ENCODE measurements around the gene CCL13.

CCL13 gene

GRCh38 chr17:34384822-34385605 lies 28.7 kb downstream of the CCL13 start:
- no peak overlapping the region for H3K4me3 ChIP-seq (ENCODE audit: low read length)
- TF ChIP-seq ZNF274 (IDR thresholded peaks at IDR 0.05; ENCODE audit: low read depth, low read length): no peak

DNA sequence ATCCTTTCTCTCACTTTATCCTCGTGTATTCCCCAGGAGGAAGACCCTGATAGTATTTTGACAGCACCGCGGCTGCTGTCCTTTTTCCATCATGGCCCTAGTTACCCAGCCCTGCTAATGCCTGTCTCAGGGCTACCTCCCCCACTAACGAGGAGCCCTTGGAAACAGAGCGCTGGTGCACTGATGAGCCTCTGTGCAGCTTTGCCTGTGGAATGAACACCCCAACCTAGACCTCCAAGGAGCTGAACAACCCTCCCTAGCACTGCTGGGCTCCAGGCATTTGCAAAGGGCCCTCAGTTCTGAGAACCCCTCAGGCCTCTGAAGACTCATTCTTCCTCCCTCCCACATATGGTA lies 30.0 kb downstream of the CCL13 start:
- TF ChIP-seq ZNF274 (IDR thresholded peaks at IDR 0.05; ENCODE audit: low read depth, low read length): no peak
- H3K4me3 ChIP-seq (ENCODE audit: low read length): no peak overlapping the region

DNA sequence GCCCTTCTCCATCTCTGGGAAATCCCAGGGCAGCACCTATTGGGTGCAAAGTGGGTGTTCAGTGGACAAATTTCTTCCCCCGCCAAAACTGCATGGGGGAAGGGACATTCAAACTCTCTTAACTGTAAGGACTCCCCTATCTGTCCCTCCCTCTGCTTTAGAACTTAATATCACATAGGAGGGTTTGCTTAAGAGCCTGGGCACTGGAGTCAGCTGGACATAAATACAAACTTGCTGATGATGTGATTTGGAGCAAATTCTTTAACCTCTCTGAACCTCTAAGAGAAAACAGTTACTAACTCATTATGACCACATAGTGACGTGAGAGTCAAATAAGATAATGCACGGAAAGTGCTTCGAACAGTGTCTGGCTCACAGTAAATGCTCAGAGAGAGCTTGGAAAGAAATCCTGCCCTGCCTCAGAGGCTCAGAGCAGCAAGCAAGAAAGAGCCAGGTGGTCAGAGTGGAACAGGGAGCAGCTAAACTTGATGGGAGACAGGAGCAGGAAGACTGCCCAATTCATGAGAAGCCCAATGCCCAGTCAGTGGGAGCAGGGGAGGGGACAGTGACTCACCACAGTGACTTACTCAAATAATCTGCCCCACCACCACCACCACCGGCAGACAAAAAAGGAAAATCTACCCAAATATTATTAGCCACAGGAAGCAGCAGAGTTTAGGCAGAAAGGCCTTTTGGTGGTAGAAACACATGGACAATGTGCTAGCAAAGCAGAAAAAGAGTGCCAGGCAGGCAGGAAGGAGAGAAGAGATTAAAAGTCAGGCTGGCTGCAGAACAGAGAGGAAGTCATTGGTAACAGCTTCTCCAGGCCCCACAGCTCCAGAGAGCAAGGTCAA lies 30.6 kb downstream of the CCL13 start:
- H3K4me3 ChIP-seq (ENCODE audit: low read length): no peak overlapping the region
- no peak for TF ChIP-seq ZNF274 (IDR thresholded peaks at IDR 0.05; ENCODE audit: low read depth, low read length)

GRCh38 chr17:34387566-34387965 lies 31.3 kb downstream of the CCL13 start:
- H3K4me3 ChIP-seq (ENCODE audit: low read length): no peak overlapping the region
- TF ChIP-seq ZNF274 (IDR thresholded peaks at IDR 0.05; ENCODE audit: low read depth, low read length): no peak

- no peak overlapping the region for H3K4me3 ChIP-seq (ENCODE audit: low read length)
- TF ChIP-seq ZNF274 (IDR thresholded peaks at IDR 0.05; ENCODE audit: low read depth, low read length): no peak
Observed at GRCh38 chr17:34389126-34389750, 33.0 kb downstream of the CCL13 start.

DNA sequence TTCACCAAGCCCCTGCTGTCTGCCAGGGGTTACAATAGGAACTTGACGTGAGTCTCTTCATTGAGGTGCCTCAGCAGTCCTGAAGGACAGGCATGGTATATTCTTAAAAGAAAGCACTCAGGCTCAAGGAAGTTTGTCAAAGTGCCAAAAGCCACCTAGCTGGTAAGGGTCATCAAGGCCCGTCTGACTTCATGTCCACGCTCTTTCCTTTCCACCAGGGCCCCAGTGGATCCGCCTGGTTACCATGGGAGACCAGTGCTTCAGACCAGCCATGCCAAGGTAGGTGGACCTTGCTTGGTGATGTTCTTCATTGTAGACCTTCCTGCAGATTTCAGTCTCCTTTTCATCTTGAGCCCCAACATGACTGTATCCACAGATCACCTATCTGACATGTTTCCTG lies 34.4 kb downstream of the CCL13 start:
- H3K4me3 ChIP-seq (ENCODE audit: low read length): no peak overlapping the region

GRCh38 chr17:34391241-34391640 lies 35.0 kb downstream of the CCL13 start:
- no peak for TF ChIP-seq ZNF274 (IDR thresholded peaks at IDR 0.05; ENCODE audit: low read depth, low read length)
- H3K4me3 ChIP-seq (ENCODE audit: low read length): no peak overlapping the region

More for the DNA sequence above, 34.4 kb downstream of the CCL13 start:
- TF ChIP-seq ZNF274 (IDR thresholded peaks at IDR 0.05; ENCODE audit: low read depth, low read length): no peak

DNA sequence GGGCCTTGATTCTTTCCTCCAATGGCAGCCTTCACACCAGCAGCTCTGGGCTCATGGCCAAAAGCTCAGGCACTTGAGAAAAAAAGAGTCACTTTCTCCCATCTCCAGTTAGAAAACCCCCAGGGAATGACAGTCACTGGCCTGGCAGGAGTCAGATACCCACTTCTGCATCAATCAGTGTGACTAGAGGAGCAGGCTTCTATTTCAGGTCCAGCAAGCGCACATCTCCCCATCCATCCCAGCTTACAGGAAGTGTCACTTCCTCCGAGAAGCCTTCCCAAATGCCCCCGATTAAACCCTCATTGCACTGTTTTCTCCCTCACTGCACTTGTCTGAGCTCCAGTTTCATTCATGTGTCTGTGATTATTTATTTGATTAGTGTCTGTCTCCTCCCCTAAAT lies 37.1 kb downstream of the CCL13 start:
- H3K4me3 ChIP-seq (ENCODE audit: low read length): no peak overlapping the region
- no peak for TF ChIP-seq ZNF274 (IDR thresholded peaks at IDR 0.05; ENCODE audit: low read depth, low read length)

DNA sequence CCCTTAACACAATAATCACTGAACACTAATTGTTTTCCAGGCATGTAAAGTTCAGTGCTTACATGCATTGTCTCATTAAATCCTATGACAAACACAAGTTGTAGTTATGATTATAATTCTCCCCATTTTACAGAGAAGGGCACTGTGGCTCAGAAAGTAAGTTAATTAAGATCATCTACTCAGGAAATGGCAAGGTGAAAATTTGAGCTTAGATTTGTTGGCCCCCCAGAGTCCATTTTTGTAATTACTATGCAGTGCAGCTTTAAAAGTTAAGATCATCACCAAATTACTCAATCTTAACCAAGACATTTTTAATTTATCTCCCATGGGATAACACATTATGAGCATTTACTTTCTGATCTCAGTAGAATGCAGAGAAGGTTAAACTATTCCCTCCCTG lies 41.0 kb downstream of the CCL13 start:
- H3K4me3 ChIP-seq (ENCODE audit: low read length): no peak overlapping the region
- no peak for TF ChIP-seq ZNF274 (IDR thresholded peaks at IDR 0.05; ENCODE audit: low read depth, low read length)

GRCh38 chr17:34398990-34399389 lies 42.7 kb downstream of the CCL13 start:
- no peak overlapping the region for H3K4me3 ChIP-seq (ENCODE audit: low read length)
- no peak for TF ChIP-seq ZNF274 (IDR thresholded peaks at IDR 0.05; ENCODE audit: low read depth, low read length)

DNA sequence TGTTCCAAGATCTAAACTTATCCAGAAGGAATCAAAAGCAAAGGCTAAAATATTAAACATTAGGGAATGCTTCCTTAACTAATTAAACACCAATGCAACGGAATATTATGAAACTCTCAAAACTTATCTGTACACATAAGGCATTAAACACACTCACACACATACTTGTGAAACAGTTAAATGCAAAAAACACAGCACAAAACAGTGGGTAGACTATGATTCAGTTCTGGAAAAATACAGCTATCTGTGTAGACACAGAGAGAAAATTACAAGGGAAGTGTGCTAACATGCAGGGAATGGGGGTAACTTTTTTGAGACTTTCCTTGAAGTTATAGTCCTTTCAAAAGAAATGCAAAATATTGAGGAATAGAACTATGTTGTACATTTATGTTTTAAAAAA lies 43.4 kb downstream of the CCL13 start:
- TF ChIP-seq ZNF274 (IDR thresholded peaks at IDR 0.05; ENCODE audit: low read depth, low read length): no peak
- H3K4me3 ChIP-seq (ENCODE audit: low read length): no peak overlapping the region

DNA sequence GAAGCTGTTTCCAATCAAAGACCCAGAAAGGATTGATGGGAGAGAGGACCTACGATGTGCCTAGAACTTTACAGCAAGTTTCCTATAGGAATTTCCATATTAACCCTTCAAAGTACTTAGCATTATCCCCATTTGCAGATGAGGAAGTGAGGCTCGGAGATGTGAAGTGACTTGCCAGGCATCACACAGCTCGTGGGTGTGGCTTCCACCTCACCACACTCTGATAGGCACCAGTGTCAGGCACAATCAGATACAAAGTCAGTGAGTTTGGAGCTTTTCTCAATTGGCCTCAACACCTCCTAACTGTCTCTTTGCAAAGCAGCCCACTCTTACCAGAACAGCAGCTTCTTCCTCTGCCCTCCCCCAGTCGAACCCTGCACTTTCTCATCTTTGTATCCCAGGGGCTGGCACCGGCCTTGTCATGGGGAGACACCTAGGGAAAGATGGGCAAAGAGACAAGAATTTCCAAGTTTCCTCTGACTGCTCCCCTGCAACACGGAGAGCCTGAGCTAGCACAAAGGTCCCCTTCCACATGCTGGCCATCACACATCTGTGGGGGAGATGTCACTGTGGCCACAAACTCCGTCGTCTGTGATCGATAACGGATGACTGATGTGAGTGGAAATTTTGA lies 44.1 kb downstream of the CCL13 start:
- TF ChIP-seq ZNF274 (IDR thresholded peaks at IDR 0.05; ENCODE audit: low read depth, low read length): no peak
- H3K4me3 ChIP-seq (ENCODE audit: low read length): no peak overlapping the region

DNA sequence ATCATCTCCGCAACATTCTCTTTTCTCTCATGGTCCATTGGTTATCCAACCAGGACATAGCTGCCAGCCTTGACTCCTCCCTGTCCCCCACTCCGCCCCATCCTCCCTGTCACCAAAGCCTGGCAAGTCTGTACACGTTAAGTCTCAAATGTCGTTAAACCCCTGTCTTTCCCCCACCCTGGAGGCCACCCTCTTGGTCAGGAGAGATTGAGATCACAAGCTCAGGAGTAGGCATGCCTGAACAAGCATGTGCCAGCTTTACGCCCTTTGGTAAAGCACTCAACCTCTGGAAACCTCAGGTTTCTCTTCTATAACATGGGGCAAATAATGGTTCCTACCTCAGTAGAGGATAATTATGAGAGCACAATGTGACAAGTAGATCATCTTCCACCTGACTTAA lies 44.9 kb downstream of the CCL13 start:
- H3K4me3 ChIP-seq (ENCODE audit: low read length): no peak overlapping the region
- TF ChIP-seq ZNF274 (IDR thresholded peaks at IDR 0.05; ENCODE audit: low read depth, low read length): no peak

DNA sequence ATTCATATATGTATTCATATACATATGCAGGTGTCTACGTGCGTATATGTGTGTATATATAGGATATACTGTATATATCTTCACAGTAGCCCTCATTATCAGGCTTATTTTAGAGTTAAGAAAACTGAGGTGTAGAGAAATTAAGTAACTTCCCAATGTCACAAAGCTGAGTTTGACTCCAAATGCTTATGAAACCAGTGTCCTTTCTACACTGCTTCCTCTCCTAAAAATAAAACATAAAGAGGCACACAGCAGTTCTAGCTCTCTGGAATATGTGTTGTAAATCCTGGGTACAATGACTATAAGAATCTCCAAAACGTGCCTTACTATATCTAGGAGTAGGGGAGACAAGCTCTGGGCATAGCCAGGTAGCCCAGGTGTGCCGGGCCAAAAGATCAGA lies 46.7 kb downstream of the CCL13 start:
- no peak for TF ChIP-seq ZNF274 (IDR thresholded peaks at IDR 0.05; ENCODE audit: low read depth, low read length)
- H3K4me3 ChIP-seq (ENCODE audit: low read length): no peak overlapping the region

All from GM08714 (cell line).